Measurements from ENCODE around the gene DISP1. TPM values are rescaled to one million over a fixed set of nuclear protein-coding genes. Genes with fewer than 3 reads are reported as not detected.

DISP1 gene
- polyA plus RNA-seq, 4 donors, result 2.3 to 7.5 (median 3.3) TPM

Other genes starting within 250 kb of the DISP1 start
- gene TAF1A, start 225.1 kb upstream of the DISP1 start, polyA plus RNA-seq, result 10 to 100 TPM in 1 of 4 donors, 1 to 10 TPM in 2, under 1 TPM in 1; 0.45 to 12.3 (median 2.4) TPM
- gene MIA3, start 196.9 kb upstream of the DISP1 start, polyA plus RNA-seq, result 10 to 100 TPM; 14.3 to 58.8 (median 23.0) TPM
- 10 to 100 TPM; 26.5 to 38.1 (median 30.9) TPM for gene AIDA, start 102.5 kb upstream of the DISP1 start, polyA plus RNA-seq
- gene BROX, start 102.5 kb upstream of the DISP1 start, polyA plus RNA-seq, result 10 to 100 TPM; 22.0 to 43.3 (median 25.2) TPM
- gene FAM177B, start 77.8 kb upstream of the DISP1 start, polyA plus RNA-seq, result 10 to 100 TPM in 1 of 4 donors, 1 to 10 TPM in 3; 3.8 to 16.5 (median 8.5) TPM